Osteoblast (primary cell): Measurements from ENCODE around the gene PTPRE. TPM values are rescaled to one million over a fixed set of nuclear protein-coding genes. Genes with fewer than 3 reads are reported as not detected.

Source experiments
- DNase-seq: peaks from one replicate; pipeline ENCODE4 v3.0.0; 2011; ENCODE audit warnings: low spot score, mixed read lengths; ENCODE audit not compliant: insufficient read length; ENCODE audit errors: missing footprints
- H2AFZ ChIP-seq: 2 replicates; pipeline ENCODE4 v1.6.0; 2011; ENCODE audit warnings: mild to moderate bottlenecking, low read length
- H3K27ac ChIP-seq: 2 replicates; pipeline ENCODE4 v1.5.1; 2011; ENCODE audit warnings: mild to moderate bottlenecking, low read depth, low read length, moderate library complexity
- H3K27me3 ChIP-seq: 2 replicates; pipeline ENCODE4 v1.6.0; 2012; ENCODE audit warnings: mild to moderate bottlenecking, control low read depth, inconsistent platforms, low read length, moderate library complexity; ENCODE audit not compliant: insufficient read depth
- H3K36me3 ChIP-seq: 2 replicates; pipeline ENCODE4 v1.5.1; 2011; ENCODE audit warnings: mild to moderate bottlenecking, low read length, control low read depth, moderate library complexity; ENCODE audit not compliant: insufficient read depth
- H3K4me1 ChIP-seq: 2 replicates; pipeline ENCODE4 v1.5.1; 2011; ENCODE audit warnings: mild to moderate bottlenecking, low read length, control low read depth, moderate library complexity; ENCODE audit not compliant: insufficient read depth
- H3K4me2 ChIP-seq: 2 replicates; pipeline ENCODE4 v1.6.0; 2011; ENCODE audit warnings: mild to moderate bottlenecking, low read length; ENCODE audit not compliant: insufficient read depth
- H3K4me3 ChIP-seq: fragments of 200-600 bp; sonication (generic); 3 replicates; pipeline ENCODE4 v1.5.1; 2012; ENCODE audit warnings: mild to moderate bottlenecking, low read length, inconsistent platforms; ENCODE audit not compliant: insufficient read depth
- H3K79me2 ChIP-seq: 2 replicates; pipeline ENCODE4 v1.6.0; 2012; ENCODE audit warnings: mild to moderate bottlenecking, low read length, control low read depth, inconsistent platforms; ENCODE audit not compliant: insufficient read depth
- H3K9me3 ChIP-seq: 2 replicates; pipeline ENCODE4 v1.5.1; 2011; ENCODE audit warnings: low read depth, low read length, control low read depth
- H4K20me1 ChIP-seq: 2 replicates; pipeline ENCODE4 v1.6.0; 2012; ENCODE audit warnings: mild to moderate bottlenecking, low read length, control low read depth; ENCODE audit not compliant: insufficient read depth
- CTCF ChIP-seq: IDR thresholded peaks from 2 replicates; pipeline ENCODE4 v1.5.1; 2011; ENCODE audit warnings: mild to moderate bottlenecking, low read depth, low read length, moderate library complexity; ENCODE audit errors: extremely low read depth
- total RNA-seq: library from RNA; depleted of rRNA; stranded (reverse); fragments of >200 nt; gene quantifications from 2 replicates; pipeline ENCODE4 v1.2.3, GENCODE V29; 2012

PTPRE gene
- total RNA-seq, 1 donor, result 9.0 TPM

GRCh38 chr10:128001849-128002248, 94.9 kb downstream of the PTPRE start:
- no peak for DNase-seq
- no peak overlapping the region for H2AFZ ChIP-seq
- H3K79me2 ChIP-seq, result no peaks in the 10 kb centered on the region
- H3K36me3 ChIP-seq, result no peaks in the 10 kb centered on the region
- no peaks in the 10 kb centered on the region for H3K27me3 ChIP-seq
- H4K20me1 ChIP-seq, result no peaks in the 10 kb centered on the region
- peaks cover 5% of the 10 kb centered on the region for H3K4me1 ChIP-seq
- no peaks in the 10 kb centered on the region for H3K9me3 ChIP-seq
- H3K4me3 ChIP-seq, result no peak overlapping the region
- no peak for TF ChIP-seq CTCF
- no peak overlapping the region for H3K4me2 ChIP-seq
- H3K27ac ChIP-seq, result no peak overlapping the region

- no peaks in the 10 kb centered on the region for H3K79me2 ChIP-seq
- no peak overlapping the region for H3K4me3 ChIP-seq
These were observed 96.6 kb downstream of the PTPRE start for GRCh38 chr10:128003521-128003920.

GRCh38 chr10:128005858-128006257, 99.0 kb downstream of the PTPRE start:
- H3K36me3 ChIP-seq, result no peaks in the 10 kb centered on the region
- H3K4me1 ChIP-seq, result peaks cover under 1% of the 10 kb centered on the region
- no peaks in the 10 kb centered on the region for H3K9me3 ChIP-seq
- no peaks in the 10 kb centered on the region for H3K79me2 ChIP-seq
- no peak for DNase-seq
- H4K20me1 ChIP-seq, result no peaks in the 10 kb centered on the region
- H3K27ac ChIP-seq, result no peak overlapping the region
- no peaks in the 10 kb centered on the region for H3K27me3 ChIP-seq
- no peak overlapping the region for H3K4me2 ChIP-seq
- no peak overlapping the region for H3K4me3 ChIP-seq
- no peak for TF ChIP-seq CTCF
- no peak overlapping the region for H2AFZ ChIP-seq

More at GRCh38 chr10:128003521-128003920, 96.6 kb downstream of the PTPRE start:
- Histone ChIP-seq H3K27me3 (no peaks in the 10 kb centered on the region), H3K4me1 (no peaks in the 10 kb centered on the region), H3K4me2 (no peak overlapping the region), H3K27ac (no peak overlapping the region), H3K9me3 (no peaks in the 10 kb centered on the region), H3K36me3 (no peaks in the 10 kb centered on the region), H2AFZ (no peak overlapping the region), H4K20me1 (no peaks in the 10 kb centered on the region)
- DNase-seq, result no peak
- TF ChIP-seq CTCF, result no peak

- no peak for TF ChIP-seq CTCF
- Histone ChIP-seq H3K36me3 (no peaks in the 10 kb centered on the region), H2AFZ (no peak overlapping the region), H4K20me1 (peaks cover 3% of the 10 kb centered on the region), H3K79me2 (no peaks in the 10 kb centered on the region), H3K4me3 (no peak overlapping the region), H3K27ac (no peak overlapping the region), H3K4me2 (no peak overlapping the region), H3K9me3 (no peaks in the 10 kb centered on the region), H3K27me3 (no peaks in the 10 kb centered on the region), H3K4me1 (peaks cover 5% of the 10 kb centered on the region)
- no peak for DNase-seq
These were observed 100.2 kb downstream of the PTPRE start for GRCh38 chr10:128007056-128007455.
